Thyroid gland (tissue), 4 donors: ENCODE measurements around the gene BAZ1B. TPM values are rescaled to one million over a fixed set of nuclear protein-coding genes. Genes with fewer than 3 reads are reported as not detected.
"Not testable (repeated sequence)": the region's sequence is repeated elsewhere in the genome, so short reads cannot be mapped to it uniquely, and the experiment has no call there.

Source experiments
- DNase-seq, 2 donors: peaks; one replicate each; pipeline ENCODE4 v3.0.0-alpha.2; 2019
- H3K27ac ChIP-seq, 3 donors: fragments of 200-600 bp; sonication (generic); 1 replicate in 2 of 3; 2 replicates in 1 of 3; pipeline ENCODE4 v1.5.1; 2016 to 2019; ENCODE audit warnings: mild to moderate bottlenecking in 1 of 3, moderate library complexity in 1 of 3
- H3K27me3 ChIP-seq: fragments of 200-600 bp; sonication (generic); one replicate; pipeline ENCODE4 v1.5.1; 2019
- H3K36me3 ChIP-seq, 2 donors: fragments of 200-600 bp; sonication (generic); one replicate each; pipeline ENCODE4 v1.5.1; 2016 to 2019
- H3K4me1 ChIP-seq, 2 donors: fragments of 200-600 bp; sonication (generic); one replicate each; pipeline ENCODE4 v1.5.1; 2017 to 2019
- H3K4me3 ChIP-seq, 3 donors: fragments of 200-600 bp; sonication (generic); replicated peaks in 1 of 3; 1 replicate in 2 of 3; 2 replicates in 1 of 3; pipeline ENCODE4 v1.5.1; 2016; ENCODE audit warnings: mild to moderate bottlenecking in 1 of 3
- H3K9me3 ChIP-seq: fragments of 200-600 bp; sonication (generic); one replicate; pipeline ENCODE4 v1.5.1; 2017
- CTCF ChIP-seq, 6 experiments: fragments of 200-600 bp in 3 of 6; fragments of 450-650 bp in 3 of 6; sonication (generic) in 3 of 6; IDR thresholded peaks; one replicate each; pipeline ENCODE4 v1.5.1; 2016 to 2019; ENCODE audit warnings: antibody characterized with exemption in 6 of 6, mild to moderate bottlenecking in 2 of 6, inconsistent platforms in 1 of 6, moderate library complexity in 1 of 6
- POLR2A ChIP-seq, 2 donors: fragments of 450-650 bp; IDR thresholded peaks; one replicate each; pipeline ENCODE4 v1.6.1; 2017; ENCODE audit warnings: antibody characterized with exemption in 2 of 2, mild to moderate bottlenecking in 2 of 2, moderate library complexity in 1 of 2
- WGBS, 2 donors: methylation state at CpG; one replicate each; pipeline ENCODE4 v1.1.5; 2017; 5-methylcytosine and 5-hydroxymethylcytosine counted together
- intact Hi-C: fragments of 100-400 bp; cut with DNase I; formaldehyde crosslinking; loops from one replicate; pipeline ENCODE4 v1.15.1; 2023
- total RNA-seq, 4 donors: library from RNA; depleted of rRNA; stranded (reverse); fragments of >200 nt; gene quantifications; one replicate each; pipeline ENCODE4 v1.2.3, GENCODE V29; 2016

BAZ1B gene
- total RNA-seq, 4 donors from 2014 or later = 52.8 to 69.0 (median 55.1) TPM

DNA sequence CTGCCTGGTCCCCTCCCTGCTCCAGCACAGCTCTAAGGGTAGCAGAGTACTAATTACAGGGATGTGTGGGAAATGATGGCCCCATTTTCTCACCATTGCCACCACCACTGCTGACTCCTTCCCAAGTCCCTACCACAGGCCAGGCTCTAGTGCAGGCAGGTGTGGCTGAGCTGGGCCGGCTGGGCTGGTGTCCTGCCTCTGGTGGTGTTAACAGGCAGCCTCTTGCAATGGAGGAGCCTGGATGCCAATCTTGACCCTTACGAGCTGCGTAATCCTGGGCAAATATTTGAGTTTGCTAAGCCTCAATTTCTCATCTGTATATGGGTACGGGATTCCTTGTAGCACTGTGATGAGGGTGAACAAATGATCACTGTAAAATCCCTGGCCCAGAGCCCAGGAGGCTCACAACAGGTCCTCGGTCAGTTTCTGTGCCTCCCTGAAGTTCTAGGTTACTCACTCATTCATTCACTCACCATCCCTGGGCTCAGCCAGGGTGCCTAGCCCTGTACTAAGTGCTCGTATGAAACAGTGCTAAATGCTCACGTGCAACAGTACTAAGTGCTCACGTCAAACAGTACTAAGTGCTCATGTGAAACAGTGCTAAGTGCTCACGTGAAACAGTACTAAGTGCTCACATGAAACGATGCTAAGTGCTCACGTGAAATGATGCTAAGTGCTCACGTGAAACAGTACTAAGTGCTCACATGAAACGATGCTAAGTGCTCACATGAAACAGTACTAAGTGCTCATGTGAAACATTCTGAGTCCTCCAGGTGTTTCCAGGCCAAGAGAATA lies 90.9 kb downstream of the BAZ1B start:
- DNase-seq = no peak
- Histone ChIP-seq H3K9me3 (no peaks in the 10 kb centered on the region), H3K4me3 (no peak overlapping the region), H3K4me1 (peaks cover 0 to 3% of the 10 kb centered on the region in 2 donors), H3K27me3 (no peaks in the 10 kb centered on the region), H3K27ac (no peak overlapping the region), H3K36me3 (no peaks in the 10 kb centered on the region)
- TF ChIP-seq CTCF (IDR thresholded peaks at IDR 0.05) (no peak), POLR2A (IDR thresholded peaks at IDR 0.05) (no peak)
- WGBS, 2 donors = 83 to 85% methylated on average over 13 of the region's 13 CpGs
- intact Hi-C loops = no loop called here

DNA sequence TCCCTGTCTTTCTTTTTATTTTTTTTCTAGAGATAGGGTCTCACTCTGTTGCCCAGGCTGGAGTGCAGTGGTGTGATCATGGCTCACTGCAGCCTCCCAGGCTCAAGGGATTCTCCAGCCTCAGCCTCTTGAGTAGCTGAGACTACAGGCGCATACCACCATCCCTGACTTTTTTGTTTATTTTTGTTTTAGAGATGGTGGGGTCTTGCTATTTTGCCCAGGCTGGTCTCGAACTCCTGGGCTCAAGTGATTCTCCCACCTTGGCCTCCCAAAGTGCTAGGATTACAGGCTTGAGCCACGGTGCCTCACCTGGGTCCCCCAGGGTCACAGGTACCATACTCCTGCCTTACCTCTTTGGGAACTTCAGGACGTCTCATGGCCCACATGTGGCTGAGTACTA lies 91.6 kb downstream of the BAZ1B start:
- H3K4me3 ChIP-seq, intact Hi-C loops, H3K36me3 ChIP-seq, DNase-seq, H3K9me3 ChIP-seq, H3K27ac ChIP-seq, H3K27me3 ChIP-seq, H3K4me1 ChIP-seq: not testable (repeated sequence)
- 82 to 84% methylated on average over 3 to 4 of the region's 4 CpGs for WGBS, 2 donors

GRCh38 chr7:73429622-73430505 lies 92.2 kb downstream of the BAZ1B start:
- no peak for TF ChIP-seq POLR2A (IDR thresholded peaks at IDR 0.05)
- no peak for TF ChIP-seq CTCF (IDR thresholded peaks at IDR 0.05)
- intact Hi-C loops = no loop called here
- no peaks in the 10 kb centered on the region for H3K9me3 ChIP-seq
- H3K27ac ChIP-seq = no peak overlapping the region
- no peaks in the 10 kb centered on the region for H3K36me3 ChIP-seq
- H3K4me1 ChIP-seq = peaks cover 0 to 3% of the 10 kb centered on the region in 2 donors
- no peaks in the 10 kb centered on the region for H3K27me3 ChIP-seq
- WGBS, 2 donors = 72 to 75% methylated on average over 3 to 6 of the region's 6 CpGs
- no peak for DNase-seq
- H3K4me3 ChIP-seq = no peak overlapping the region

DNA sequence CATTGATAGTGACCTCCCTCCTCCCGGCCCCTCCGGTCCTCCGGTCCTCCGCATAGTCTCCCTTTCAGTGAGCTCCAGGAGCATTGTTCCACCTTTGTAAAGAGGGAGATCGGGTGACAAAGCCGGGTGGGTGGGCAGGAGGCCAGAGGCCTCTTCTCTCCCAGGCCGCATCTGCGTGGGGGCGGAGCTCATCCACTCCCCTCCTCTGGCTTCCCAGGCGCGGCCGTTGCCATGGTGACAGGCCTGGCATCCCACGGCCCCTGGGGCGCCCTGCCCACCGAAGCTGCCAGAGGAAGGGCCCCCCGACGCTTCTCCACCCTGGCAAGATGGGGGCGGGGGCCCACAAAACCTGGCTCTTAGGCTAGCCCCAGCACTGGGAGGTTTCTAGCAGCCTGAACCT lies 92.9 kb downstream of the BAZ1B start:
- Histone ChIP-seq H3K9me3 (no peaks in the 10 kb centered on the region), H3K27me3 (no peaks in the 10 kb centered on the region), H3K4me1 (peaks cover under 1 to 7% of the 10 kb centered on the region in 2 donors), H3K27ac (no peak overlapping the region), H3K36me3 (no peaks in the 10 kb centered on the region), H3K4me3 (no peak overlapping the region)
- intact Hi-C loops = no loop called here
- no peak for DNase-seq
- 29 to 37% methylated on average over 5 to 10 of the region's 18 CpGs for WGBS, 2 donors
- TF ChIP-seq CTCF (IDR thresholded peaks at IDR 0.05) (no peak), POLR2A (IDR thresholded peaks at IDR 0.05) (no peak)

- H3K36me3 ChIP-seq = no peaks in the 10 kb centered on the region
- no peaks in the 10 kb centered on the region for H3K27me3 ChIP-seq
- peaks cover 5 to 11% of the 10 kb centered on the region in 2 donors for H3K4me1 ChIP-seq
- intact Hi-C loops = no loop called here
- TF ChIP-seq CTCF (IDR thresholded peaks at IDR 0.05) (no peak), POLR2A (IDR thresholded peaks at IDR 0.05) (no peak)
- no peak overlapping the region for H3K4me3 ChIP-seq
- 80 to 88% methylated on average over 8 of the region's 8 CpGs for WGBS, 2 donors
- DNase-seq = no peak
- no peaks in the 10 kb centered on the region for H3K9me3 ChIP-seq
- H3K27ac ChIP-seq = no peak overlapping the region
These were observed 93.9 kb downstream of the BAZ1B start for GRCh38 chr7:73427902-73428787.
